Peyer's patch (tissue), 4 donors: Measurements from ENCODE around the gene KLF5.

ENCODE experiments used
- CTCF ChIP-seq, 6 experiments: fragments of 450-650 bp in 4 of 6; fragments of 200-600 bp in 2 of 6; sonication (generic) in 1 of 6; IDR thresholded peaks; one replicate each; pipeline ENCODE4 v1.5.1; 2017 to 2019; ENCODE audit warnings: antibody characterized with exemption in 6 of 6, mild to moderate bottlenecking in 3 of 6, moderate library complexity in 1 of 6
- POLR2A ChIP-seq, 2 donors: fragments of 450-650 bp; IDR thresholded peaks; one replicate each; pipeline ENCODE4 v1.5.1; 2017; ENCODE audit warnings: antibody characterized with exemption in 2 of 2, mild to moderate bottlenecking in 2 of 2, moderate library complexity in 2 of 2

GRCh38 chr13:73056565-73056962 lies 2.2 kb upstream of the KLF5 start:
- TF ChIP-seq CTCF (IDR thresholded peaks at IDR 0.05) (no peak), POLR2A (IDR thresholded peaks at IDR 0.05) (no peak)
